NCI-H2081 (cell line): Measurements from ENCODE around the gene CLDN9.

Experiments
- DNase-seq, 2 experiments: peaks; one replicate each; lab custom pipeline; 2025; lab: John Stamatoyannopoulos, UW

The CLDN9 gene

GRCh38 chr16:3012828-3013420, at the start of gene CLDN9:
Gene CLDN9 (plus strand): TSS chr16:3012923. CDS start chr16:3013363, 440 bp downstream.
- DNase-seq = peak; percentile 53 to 85

GRCh38 chr16:2963074-2963722, 49.5 kb upstream of the CLDN9 start:
- no peak for DNase-seq

- peak; percentile 38 to 46 for DNase-seq
Observed at GRCh38 chr16:2963723-2964474, 48.8 kb upstream of the CLDN9 start, which contains the start of gene KREMEN2. Gene KREMEN2 (plus strand): TSS chr16:2964275. CDS start chr16:2964521, 246 bp downstream.

GRCh38 chr16:2964475-2965336, 48.0 kb upstream of the CLDN9 start:
- peak; percentile 64 to 67 for DNase-seq

- DNase-seq = no peak
Observed at GRCh38 chr16:2966043-2966807, 46.5 kb upstream of the CLDN9 start.

GRCh38 chr16:2966808-2967191, 45.9 kb upstream of the CLDN9 start:
- no peak for DNase-seq

GRCh38 chr16:2967211-2967631, 45.5 kb upstream of the CLDN9 start:
- no peak for DNase-seq

- no peak for DNase-seq
Observed at GRCh38 chr16:2967721-2968161, 45.0 kb upstream of the CLDN9 start.

- no peak for DNase-seq
Observed at GRCh38 chr16:2968368-2968737, 44.4 kb upstream of the CLDN9 start.

- DNase-seq = peak; percentile 87 to 90
Observed at GRCh38 chr16:2968738-2969544, 43.8 kb upstream of the CLDN9 start, which contains the start of gene PAQR4. Gene PAQR4 (plus strand): TSS chr16:2969348. CDS start chr16:2969675, 327 bp downstream.

GRCh38 chr16:2969545-2970521, 42.9 kb upstream of the CLDN9 start:
- DNase-seq = peak; percentile 62 to 74

- DNase-seq = no peak
Observed at GRCh38 chr16:2970563-2970962, 42.2 kb upstream of the CLDN9 start.

- DNase-seq = no peak
Observed at GRCh38 chr16:2971134-2971984, 41.4 kb upstream of the CLDN9 start.

- peak; percentile 35 to 41 for DNase-seq
Observed at GRCh38 chr16:2971985-2972784, 40.5 kb upstream of the CLDN9 start.

- no peak for DNase-seq
Observed at GRCh38 chr16:2973093-2973492, 39.6 kb upstream of the CLDN9 start.

- peak in 1 of 2 experiments; percentile 40 for DNase-seq
Observed at GRCh38 chr16:2973605-2974318, 39.0 kb upstream of the CLDN9 start.
